Bronchial epithelial cell (primary cell): Measurements from ENCODE around the gene CCNY. TPM values are rescaled to one million over a fixed set of nuclear protein-coding genes. Genes with fewer than 3 reads are reported as not detected.

Experiments used
- DNase-seq: peaks from one replicate; pipeline ENCODE4 v3.0.0-alpha.2; 2010; ENCODE audit warnings: low read depth
- FAIRE-seq: peaks from 2 replicates; lab custom pipeline; 2011; peaks lifted over from hg19 to GRCh38; lab: Jason Lieb, UNC
- H3K27me3 ChIP-seq: 2 replicates; pipeline ENCODE4 v1.5.1; 2011; ENCODE audit warnings: low read length; ENCODE audit not compliant: control insufficient read depth, insufficient read depth
- H3K36me3 ChIP-seq: 2 replicates; pipeline ENCODE4 v1.5.1; 2011; ENCODE audit warnings: low read length; ENCODE audit not compliant: control insufficient read depth, insufficient read depth
- H3K4me3 ChIP-seq: 2 replicates; pipeline ENCODE4 v1.5.1; 2011; ENCODE audit warnings: mild to moderate bottlenecking, low read depth, low read length, control low read depth
- total RNA-seq: library from RNA; depleted of rRNA; stranded (reverse); fragments of >200 nt; gene quantifications from 2 replicates; pipeline ENCODE4 v1.2.1, GENCODE V29; 2014
- TF ChIP-seq, protein P1 (sequence below): IDR thresholded peaks from 2 replicates; pipeline ENCODE4 v1.5.1; 2011; ENCODE audit warnings: mild to moderate bottlenecking, moderate library complexity, low read length, control low read depth, inconsistent platforms; ENCODE audit not compliant: insufficient read depth, severe bottlenecking

The CCNY gene
- total RNA-seq, 1 donor from 2014 or later: 66.3 TPM

DNA sequence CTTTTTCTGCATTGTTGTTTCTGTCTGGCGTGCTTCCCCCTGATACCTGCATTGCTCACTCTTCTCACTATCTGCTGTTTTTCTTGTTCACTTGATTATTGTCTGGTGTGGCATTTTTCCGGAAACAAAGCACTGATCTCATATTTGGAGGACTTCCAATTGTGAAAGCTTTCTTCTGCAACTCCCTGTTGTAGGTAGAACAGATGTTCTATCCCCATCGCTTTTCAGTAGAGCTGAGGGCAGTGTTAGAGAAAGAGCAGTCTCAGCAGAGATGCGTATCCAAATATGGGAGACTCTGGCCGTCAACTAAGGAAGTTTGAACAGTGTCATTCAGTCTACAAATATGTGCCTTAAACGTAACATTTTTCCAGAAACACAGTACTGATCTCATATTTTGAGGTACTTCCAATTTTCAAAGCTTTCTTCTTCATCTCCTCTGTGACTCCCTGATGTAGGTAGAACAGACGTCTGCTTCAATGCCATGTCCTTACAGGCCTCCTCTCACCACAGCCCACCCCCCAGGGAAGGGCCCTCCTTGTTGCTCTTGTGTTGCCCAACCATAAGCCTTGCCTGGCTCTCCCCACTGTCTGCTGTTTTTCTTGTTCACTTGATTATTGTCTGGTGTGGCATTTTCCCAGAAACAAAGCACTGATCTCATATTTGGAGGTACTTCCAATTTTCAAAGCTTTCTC lies 241.8 kb downstream of the CCNY start:
- FAIRE-seq (no peak), DNase-seq (no peak)
- no peak overlapping the region for H3K4me3 ChIP-seq
- peaks cover 2% of the 10 kb centered on the region for H3K36me3 ChIP-seq
- H3K27me3 ChIP-seq: no peaks in the 10 kb centered on the region
- TF ChIP-seq, protein P1, sequence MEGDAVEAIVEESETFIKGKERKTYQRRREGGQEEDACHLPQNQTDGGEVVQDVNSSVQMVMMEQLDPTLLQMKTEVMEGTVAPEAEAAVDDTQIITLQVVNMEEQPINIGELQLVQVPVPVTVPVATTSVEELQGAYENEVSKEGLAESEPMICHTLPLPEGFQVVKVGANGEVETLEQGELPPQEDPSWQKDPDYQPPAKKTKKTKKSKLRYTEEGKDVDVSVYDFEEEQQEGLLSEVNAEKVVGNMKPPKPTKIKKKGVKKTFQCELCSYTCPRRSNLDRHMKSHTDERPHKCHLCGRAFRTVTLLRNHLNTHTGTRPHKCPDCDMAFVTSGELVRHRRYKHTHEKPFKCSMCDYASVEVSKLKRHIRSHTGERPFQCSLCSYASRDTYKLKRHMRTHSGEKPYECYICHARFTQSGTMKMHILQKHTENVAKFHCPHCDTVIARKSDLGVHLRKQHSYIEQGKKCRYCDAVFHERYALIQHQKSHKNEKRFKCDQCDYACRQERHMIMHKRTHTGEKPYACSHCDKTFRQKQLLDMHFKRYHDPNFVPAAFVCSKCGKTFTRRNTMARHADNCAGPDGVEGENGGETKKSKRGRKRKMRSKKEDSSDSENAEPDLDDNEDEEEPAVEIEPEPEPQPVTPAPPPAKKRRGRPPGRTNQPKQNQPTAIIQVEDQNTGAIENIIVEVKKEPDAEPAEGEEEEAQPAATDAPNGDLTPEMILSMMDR: no peak

DNA sequence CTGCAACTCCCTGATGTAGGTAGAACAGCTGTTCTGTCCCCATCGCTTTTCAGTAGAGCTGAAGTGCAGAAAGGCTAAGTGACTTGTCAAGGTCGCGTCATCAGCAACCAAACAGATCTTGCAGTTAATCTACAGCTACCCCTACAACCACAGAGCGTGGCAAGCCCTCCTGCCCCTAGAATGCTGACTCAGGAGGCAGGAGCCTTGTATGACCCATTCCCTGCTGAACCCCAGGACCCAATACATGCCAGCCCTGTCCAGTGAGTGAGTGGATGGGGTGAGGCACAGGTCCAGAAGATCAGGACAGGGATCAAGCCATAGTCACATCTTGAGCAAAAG lies 242.3 kb downstream of the CCNY start:
- TF ChIP-seq, protein P1: no peak
- Histone ChIP-seq H3K4me3 (no peak overlapping the region), H3K27me3 (no peaks in the 10 kb centered on the region), H3K36me3 (peaks cover 2% of the 10 kb centered on the region)
- FAIRE-seq (no peak), DNase-seq (no peak)

DNA sequence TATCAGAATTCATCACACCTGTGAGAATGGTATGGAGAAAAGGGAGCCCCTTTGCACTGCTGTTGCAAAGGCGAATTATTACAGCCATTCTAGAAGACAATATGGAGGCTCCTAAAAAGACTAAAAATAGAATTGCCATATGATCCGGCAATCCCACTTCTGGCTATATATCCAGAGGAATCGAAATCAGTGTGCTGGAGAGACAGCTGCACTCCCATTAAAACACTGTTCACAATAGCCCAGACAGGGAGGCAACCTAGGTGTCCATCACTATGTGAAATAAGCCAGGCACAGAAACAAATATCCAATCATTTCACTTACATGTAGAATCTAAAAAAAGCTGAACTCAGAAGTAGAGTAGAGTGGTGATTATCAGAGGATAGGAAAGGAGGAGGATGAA lies 242.8 kb downstream of the CCNY start:
- FAIRE-seq (no peak), DNase-seq (no peak)
- TF ChIP-seq, protein P1: no peak
- peaks cover 2% of the 10 kb centered on the region for H3K36me3 ChIP-seq
- no peak overlapping the region for H3K4me3 ChIP-seq
- no peaks in the 10 kb centered on the region for H3K27me3 ChIP-seq

- TF ChIP-seq, protein P1: no peak
- FAIRE-seq: no peak
- H3K27me3 ChIP-seq: no peaks in the 10 kb centered on the region
- no peak for DNase-seq
- no peaks in the 10 kb centered on the region for H3K36me3 ChIP-seq
- H3K4me3 ChIP-seq: no peak overlapping the region
Observed at GRCh38 chr10:35579726-35580422, 243.6 kb downstream of the CCNY start.

GRCh38 chr10:35580423-35580770 lies 244.1 kb downstream of the CCNY start:
- Histone ChIP-seq H3K4me3 (no peak overlapping the region), H3K36me3 (no peaks in the 10 kb centered on the region), H3K27me3 (no peaks in the 10 kb centered on the region)
- TF ChIP-seq, protein P1: no peak
- DNase-seq (no peak), FAIRE-seq (no peak)
